ENCODE measurements around the gene KCTD11. TPM values are rescaled to one million over a fixed set of nuclear protein-coding genes. Genes with fewer than 3 reads are reported as not detected.

The KCTD11 gene
- total RNA-seq, 1 experiment from 2014 or later, result 5.4 TPM

GRCh38 chr17:7388856-7389255 lies 36.9 kb downstream of the KCTD11 start:
- Histone ChIP-seq H3K36me3 (ENCODE audit: control insufficient read depth in 1 of 2, insufficient read depth in 2 of 2, low read length in 2 of 2) (peaks cover 10 to 20% of the 10 kb centered on the region in 2 experiments; a peak in 3 of 4 replicates), H4K20me1 (ENCODE audit: insufficient read depth) (no peaks in the 10 kb centered on the region), H3K27me3 (ENCODE audit: insufficient read depth, low read length) (no peaks in the 10 kb centered on the region), H3K79me2 (ENCODE audit: insufficient read depth, low read length) (0 out of 2 replicates have a peak, but pooled peaks cover 7% of the 10 kb centered on the region), H3K4me1 (ENCODE audit: control insufficient read depth in 1 of 2, insufficient read depth in 2 of 2, low read length in 2 of 2) (peaks cover 3 to 9% of the 10 kb centered on the region in 2 experiments; a peak in 2 of 4 replicates), H2AFZ (ENCODE audit: low read depth, low read length, poor library complexity, severe bottlenecking) (no peak overlapping the region), H3K9me3 (ENCODE audit: control insufficient read depth in 1 of 2, insufficient read depth in 1 of 2, low read depth in 1 of 2, low read length in 2 of 2) (no peaks in the 10 kb centered on the region), H3K4me2 (ENCODE audit: low read length) (no peak overlapping the region), H3K4me3 (replicated peaks in 1 of 2; ENCODE audit: low read depth in 1 of 2, low read length in 2 of 2) (no peak overlapping the region), H3K27ac (ENCODE audit: low read depth, low read length) (no peak overlapping the region), H3K9ac (ENCODE audit: low read length) (no peak overlapping the region), H3K9me2 (ENCODE audit: insufficient read depth) (no peaks in the 10 kb centered on the region)
- BruUV-seq (replicated peaks), result no TSS peak
- no peak for ATAC-seq
- DNase-seq (ENCODE audit: low read depth, low spot score), result no peak
- TF ChIP-seq ATF3 (IDR thresholded peaks at IDR 0.05) (no peak), YY1 (IDR thresholded peaks at IDR 0.05; ENCODE audit: extremely low read depth, insufficient replicate concordance, low read depth, low read length) (no peak), SIN3A (IDR thresholded peaks at IDR 0.05; ENCODE audit: low read depth) (no peak), ELF1 (IDR thresholded peaks at IDR 0.05; ENCODE audit: borderline replicate concordance, low read depth) (no peak), CEBPB (IDR thresholded peaks at IDR 0.05; ENCODE audit: low read depth) (no peak), RAD21 (IDR thresholded peaks at IDR 0.05; ENCODE audit: low read depth) (no peak), EZH2 (IDR thresholded peaks at IDR 0.05) (no peak), MAX (IDR thresholded peaks at IDR 0.05) (no peak), ZBTB33 (IDR thresholded peaks at IDR 0.05; ENCODE audit: extremely low read depth, insufficient replicate concordance, low read length) (no peak), EZH2phosphoT487 (IDR thresholded peaks at IDR 0.05; ENCODE audit: borderline replicate concordance) (no peak), POLR2AphosphoS5 (IDR thresholded peaks at IDR 0.05; ENCODE audit: low read depth, low read length) (no peak), FOSL1 (IDR thresholded peaks at IDR 0.05; ENCODE audit: low read depth) (no peak), TCF7L2 (IDR thresholded peaks at IDR 0.05; ENCODE audit: borderline replicate concordance, extremely low read depth, insufficient read depth, insufficient read length) (no peak), SP1 (IDR thresholded peaks at IDR 0.05; ENCODE audit: low read depth) (no peak), CBX3 (IDR thresholded peaks at IDR 0.05; ENCODE audit: low read depth) (no peak), JUND (IDR thresholded peaks at IDR 0.05) (no peak), CTCF (IDR thresholded peaks at IDR 0.05 in 2 of 3, conservative IDR thresholded peaks at IDR 0.05 in 1 of 3; ENCODE audit: borderline replicate concordance in 1 of 3, insufficient read depth in 1 of 3, low read depth in 2 of 3, low read length in 2 of 3) (no peak)
- intact Hi-C loops (cut with micrococcal nuclease), result no loop called here
- RAD21 ChIA-PET (ENCODE audit: low non-redundant PET in 1 of 2, low total read pairs in 2 of 2, uncharacterized antibody in 2 of 2, unreplicated experiment in 2 of 2), result no interaction called here
- POLR2A ChIA-PET, result interaction anchor here (1.2 kb wide), 1 partner anchor 12 kb away, joined by 3 read pairs; no protein-coding TSS in a partner anchor
- CTCF ChIA-PET, result no interaction called here
